GM12801 (cell line): Measurements from ENCODE around the gene CPXM1.

Source experiments
- CTCF ChIP-seq: IDR thresholded peaks from one replicate; pipeline ENCODE4 v1.5.1; 2011; ENCODE audit warnings: control low read depth; ENCODE audit not compliant: insufficient read length; ENCODE audit errors: extremely low read depth

The CPXM1 gene

GRCh38 chr20:2761885-2762284 lies 38.5 kb downstream of the CPXM1 start:
- no peak for TF ChIP-seq CTCF

- TF ChIP-seq CTCF = no peak
These were observed 39.5 kb downstream of the CPXM1 start for GRCh38 chr20:2760952-2761305.

GRCh38 chr20:2760297-2760951 lies 40.0 kb downstream of the CPXM1 start:
- no peak for TF ChIP-seq CTCF

- TF ChIP-seq CTCF = no peak
These were observed 40.7 kb downstream of the CPXM1 start for GRCh38 chr20:2759603-2760296.

- TF ChIP-seq CTCF = no peak
These were observed 41.3 kb downstream of the CPXM1 start for GRCh38 chr20:2759143-2759542.

DNA sequence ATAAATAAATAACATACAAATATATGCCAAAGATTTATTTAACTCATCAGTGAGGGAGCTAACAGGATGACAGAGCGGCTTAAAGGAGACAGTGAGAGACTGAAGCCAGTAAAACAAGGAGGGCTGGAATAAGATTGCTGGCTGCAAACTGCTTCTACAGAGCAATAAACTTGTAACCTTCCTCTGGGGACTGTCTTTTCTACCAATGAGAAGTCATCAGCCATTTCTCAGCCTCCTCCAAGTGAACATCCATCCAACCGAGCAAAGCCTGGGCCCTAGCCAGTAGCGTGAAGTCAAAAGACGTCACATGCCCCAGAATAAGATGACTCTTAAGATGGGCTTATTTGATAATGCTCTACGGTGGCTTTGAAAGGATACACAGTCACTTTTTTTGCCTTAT lies 42.5 kb downstream of the CPXM1 start:
- no peak for TF ChIP-seq CTCF

GRCh38 chr20:2757001-2757400 lies 43.4 kb downstream of the CPXM1 start:
- TF ChIP-seq CTCF = no peak
